Activated CD8-positive, alpha-beta T cell treated with anti-CD3 and anti-CD28 coated beads for 36 hours (primary cell): ENCODE results near the gene PPP1R26. TPM values are rescaled to one million over a fixed set of nuclear protein-coding genes. Genes with fewer than 3 reads are reported as not detected.

Experiments
- ATAC-seq: fragments of 200-7000 bp; cut with Tn5 transposase; one replicate; pipeline ENCODE4 v1.10.0; 2021; ENCODE audit warnings: mild to moderate bottlenecking, moderate library complexity
- CTCF ChIA-PET: fragments of 350-600 bp; sonication (Branson Sonifier 250); formaldehyde crosslinking; loops from one replicate; lab custom pipeline; 2021; ENCODE audit warnings: antibody characterized with exemption; lab: Charles Lee
- POLR2A ChIA-PET: fragments of 350-600 bp; sonication (Branson Sonifier 250); formaldehyde crosslinking; loops from one replicate; lab custom pipeline; 2021; ENCODE audit warnings: antibody characterized with exemption; lab: Charles Lee
- DNase-seq: peaks from one replicate; pipeline ENCODE4 v3.0.0-alpha.2; 2020
- H3K27ac Mint-ChIP-seq: one replicate; pipeline ENCODE4 v1.8.0; 2021; ENCODE audit warnings: mild to moderate bottlenecking, mixed read lengths
- H3K27me3 Mint-ChIP-seq: one replicate; pipeline ENCODE4 v1.8.0; 2021; ENCODE audit warnings: mixed read lengths
- H3K36me3 Mint-ChIP-seq: one replicate; pipeline ENCODE4 v1.8.0; 2021; ENCODE audit warnings: low read depth, mixed read lengths
- H3K4me1 Mint-ChIP-seq: one replicate; pipeline ENCODE4 v1.8.0; 2021; ENCODE audit warnings: low read depth, mixed read lengths
- H3K4me3 Mint-ChIP-seq: one replicate; pipeline ENCODE4 v1.8.0; 2021; ENCODE audit warnings: mild to moderate bottlenecking, moderate library complexity, mixed read lengths
- H3K9me3 Mint-ChIP-seq: one replicate; pipeline ENCODE4 v1.8.0; 2021; ENCODE audit warnings: mixed read lengths
- intact Hi-C: fragments of 100-400 bp; cut with micrococcal nuclease; formaldehyde crosslinking; loops from one replicate; pipeline ENCODE4 v1.10.0; 2022
- total RNA-seq, 2 experiments: library from RNA; stranded (reverse); gene quantifications; one replicate each; pipeline ENCODE4 v1.2.3, GENCODE V29; 2021
- TF ChIP-seq, protein P1 (sequence below): fragments of 200-600 bp; IDR thresholded peaks from one replicate; pipeline ENCODE4 v1.8.0; 2022; ENCODE audit warnings: antibody characterized with exemption, mild to moderate bottlenecking

PPP1R26 gene
- total RNA-seq, 2 experiments from 2014 or later, result 0.54 to 0.58 TPM

- H3K27ac Mint-ChIP-seq, result no peak overlapping the region
- ChIA-PET CTCF (no interaction called here), POLR2A (no interaction called here)
- TF ChIP-seq, protein P1, sequence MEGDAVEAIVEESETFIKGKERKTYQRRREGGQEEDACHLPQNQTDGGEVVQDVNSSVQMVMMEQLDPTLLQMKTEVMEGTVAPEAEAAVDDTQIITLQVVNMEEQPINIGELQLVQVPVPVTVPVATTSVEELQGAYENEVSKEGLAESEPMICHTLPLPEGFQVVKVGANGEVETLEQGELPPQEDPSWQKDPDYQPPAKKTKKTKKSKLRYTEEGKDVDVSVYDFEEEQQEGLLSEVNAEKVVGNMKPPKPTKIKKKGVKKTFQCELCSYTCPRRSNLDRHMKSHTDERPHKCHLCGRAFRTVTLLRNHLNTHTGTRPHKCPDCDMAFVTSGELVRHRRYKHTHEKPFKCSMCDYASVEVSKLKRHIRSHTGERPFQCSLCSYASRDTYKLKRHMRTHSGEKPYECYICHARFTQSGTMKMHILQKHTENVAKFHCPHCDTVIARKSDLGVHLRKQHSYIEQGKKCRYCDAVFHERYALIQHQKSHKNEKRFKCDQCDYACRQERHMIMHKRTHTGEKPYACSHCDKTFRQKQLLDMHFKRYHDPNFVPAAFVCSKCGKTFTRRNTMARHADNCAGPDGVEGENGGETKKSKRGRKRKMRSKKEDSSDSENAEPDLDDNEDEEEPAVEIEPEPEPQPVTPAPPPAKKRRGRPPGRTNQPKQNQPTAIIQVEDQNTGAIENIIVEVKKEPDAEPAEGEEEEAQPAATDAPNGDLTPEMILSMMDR, result no peak
- H3K4me1 Mint-ChIP-seq, result peaks cover 13% of the 10 kb centered on the region
- peak overlapping the region; percentile 85 for H3K4me3 Mint-ChIP-seq
- H3K27me3 Mint-ChIP-seq, result no peaks in the 10 kb centered on the region
- ATAC-seq (no peak), DNase-seq (no peak)
- peaks cover 37% of the 10 kb centered on the region for H3K36me3 Mint-ChIP-seq
- intact Hi-C loops, result no loop called here
- no peaks in the 10 kb centered on the region for H3K9me3 Mint-ChIP-seq
Observed at GRCh38 chr9:135502168-135502872, 22.7 kb downstream of the PPP1R26 start.

- intact Hi-C loops, result no loop called here
- Mint-ChIP-seq H3K27me3 (no peaks in the 10 kb centered on the region), H3K9me3 (no peaks in the 10 kb centered on the region), H3K27ac (no peak overlapping the region), H3K4me3 (peak overlapping the region; percentile 85), H3K36me3 (peaks cover 37% of the 10 kb centered on the region), H3K4me1 (peaks cover 13% of the 10 kb centered on the region)
- ChIA-PET CTCF (no interaction called here), POLR2A (no interaction called here)
- DNase-seq (no peak), ATAC-seq (no peak)
- TF ChIP-seq, protein P1, result no peak
Observed at GRCh38 chr9:135502873-135503321, 23.3 kb downstream of the PPP1R26 start.

- POLR2A ChIA-PET, result interaction anchor here (1.2 to 1.6 kb wide), 2 partner anchors 10 to 11 kb away, joined by 6 to 7 read pairs; no protein-coding TSS in a partner anchor
- ATAC-seq (no peak), DNase-seq (no peak)
- TF ChIP-seq, protein P1, result no peak
- Mint-ChIP-seq H3K27me3 (no peaks in the 10 kb centered on the region), H3K36me3 (peaks cover 37% of the 10 kb centered on the region), H3K4me3 (peak overlapping the region; percentile 85), H3K4me1 (peaks cover 13% of the 10 kb centered on the region), H3K9me3 (peaks cover under 1% of the 10 kb centered on the region), H3K27ac (no peak overlapping the region)
- CTCF ChIA-PET, result interaction anchor here (2.2 kb wide), 1 partner anchor 10 kb away, joined by 11 read pairs; no protein-coding TSS in a partner anchor
- intact Hi-C loops, result no loop called here
Observed at GRCh38 chr9:135503371-135504261, 24.0 kb downstream of the PPP1R26 start.

DNA sequence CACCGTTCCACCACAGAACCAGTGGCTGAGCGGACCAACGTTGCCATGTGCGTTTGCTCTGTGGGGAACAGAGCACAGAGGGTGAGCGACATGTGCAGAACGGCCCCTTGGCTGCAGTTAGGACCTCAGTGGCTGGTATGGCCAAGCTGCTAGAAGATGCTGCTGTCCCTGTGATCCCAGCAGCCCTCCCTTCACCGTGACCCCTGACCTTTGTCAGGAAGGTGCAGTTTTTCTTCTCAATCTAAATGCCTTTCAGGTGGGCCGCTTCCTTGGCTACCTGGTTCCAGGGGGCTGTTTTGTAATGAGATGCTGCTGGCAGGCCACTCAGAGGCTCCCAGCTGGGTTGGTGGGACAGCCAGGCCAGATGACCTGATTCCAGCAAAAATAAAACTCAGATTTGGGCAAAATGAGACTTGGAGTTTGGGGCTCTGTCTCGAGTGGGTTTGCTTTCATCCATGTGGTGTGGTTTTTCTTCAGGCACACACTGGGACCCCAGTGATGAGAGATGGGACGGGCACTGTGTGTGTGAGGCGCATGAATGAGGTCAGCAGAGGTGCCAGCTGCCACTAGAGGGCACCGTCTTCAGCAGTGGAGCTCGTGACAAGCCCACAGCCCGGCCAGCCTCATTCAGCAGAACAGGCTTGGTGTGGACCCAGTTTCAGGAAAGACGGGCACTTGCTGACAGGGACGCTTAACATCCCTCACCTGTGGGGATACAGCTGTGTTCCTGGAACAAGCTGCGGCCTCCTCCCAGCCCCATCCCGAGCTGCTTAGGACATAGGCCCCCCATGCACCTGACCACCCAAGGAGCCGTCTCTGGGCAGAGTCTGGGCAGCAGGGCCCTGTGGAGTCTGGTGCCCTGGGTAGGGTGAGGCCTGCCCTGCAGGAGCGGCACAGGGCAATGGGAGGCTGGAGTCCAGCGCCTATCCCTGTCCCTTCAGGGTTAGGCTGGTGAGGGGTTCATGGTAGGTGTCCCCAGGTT is 25.0 kb downstream of the PPP1R26 start:
- TF ChIP-seq, protein P1, result peak; percentile 65
- H3K27me3 Mint-ChIP-seq, result peaks cover under 1% of the 10 kb centered on the region
- peaks cover 13% of the 10 kb centered on the region for H3K4me1 Mint-ChIP-seq
- ChIA-PET CTCF (interaction anchor here (0.9 to 2.2 kb wide), 4 partner anchors 10 to 18 kb away, joined by 3 to 11 read pairs (median 4); no protein-coding TSS in a partner anchor), POLR2A (interaction anchor here (0.8 to 1.6 kb wide), 3 partner anchors 9 to 13 kb away, joined by 4 to 7 read pairs (median 6); no protein-coding TSS in a partner anchor)
- H3K4me3 Mint-ChIP-seq, result no peak overlapping the region
- H3K27ac Mint-ChIP-seq, result no peak overlapping the region
- ATAC-seq, result peak; percentile 26
- peaks cover 37% of the 10 kb centered on the region for H3K36me3 Mint-ChIP-seq
- peaks cover 8% of the 10 kb centered on the region for H3K9me3 Mint-ChIP-seq
- intact Hi-C loops, result no loop called here
- DNase-seq, result peak; percentile 73
